K562 (cell line): ENCODE data around the gene DAGLA. TPM values are rescaled to one million over a fixed set of nuclear protein-coding genes. Genes with fewer than 3 reads are reported as not detected.
A peak's percentile ranks its signal among the peaks of the same experiment; 100 is the strongest.

Experiments
- AFF1 ChIP-seq, 2 experiments: fragments of 450-650 bp; IDR thresholded peaks; 2 replicates each; pipeline ENCODE4 v1.6.1; 2018; ENCODE audit warnings: mild to moderate bottlenecking in 2 of 2, low read depth in 1 of 2; ENCODE audit not compliant: partially characterized antibody in 2 of 2
- BCOR ChIP-seq: fragments of 450-650 bp; IDR thresholded peaks from 2 replicates; pipeline ENCODE4 v1.6.1; 2016
- DIDO1 ChIP-seq: fragments of 450-650 bp; IDR thresholded peaks from 2 replicates; pipeline ENCODE4 v1.6.1; 2016; ENCODE audit warnings: low read depth, missing biosample characterization, missing genetic modification characterization
- FOXJ3 ChIP-seq: sonication (generic); formaldehyde crosslinking; IDR thresholded peaks from 2 replicates; pipeline ENCODE4 v1.4.0; 2020; ENCODE audit warnings: mild to moderate bottlenecking, missing genetic modification reagents
- HEY1 ChIP-seq: fragments of 250-450 bp; sonication (Bioruptor Pico); IDR thresholded peaks from 2 replicates; pipeline ENCODE4 v1.5.0; 2020; ENCODE audit warnings: mild to moderate bottlenecking, moderate library complexity, borderline replicate concordance
- L3MBTL2 ChIP-seq: fragments of 450-650 bp; IDR thresholded peaks from 2 replicates; pipeline ENCODE4 v1.6.1; 2016; ENCODE audit warnings: mild to moderate bottlenecking, moderate library complexity
- LARP7 ChIP-seq: fragments of 450-650 bp; IDR thresholded peaks from 2 replicates; pipeline ENCODE4 v1.6.1; 2016
- MBD2 ChIP-seq: sonication (generic); IDR thresholded peaks from 2 replicates; pipeline ENCODE4 v1.6.1; 2016; ENCODE audit warnings: low read depth, borderline replicate concordance
- NFATC3 ChIP-seq: fragments of 450-650 bp; IDR thresholded peaks from 2 replicates; pipeline ENCODE4 v1.6.1; 2017; ENCODE audit warnings: mild to moderate bottlenecking
- RAD21 ChIP-seq, 2 experiments: fragments of 250-450 bp in 1 of 2; fragments of 450-650 bp in 1 of 2; sonication (Bioruptor Pico) in 1 of 2; formaldehyde crosslinking in 1 of 2; IDR thresholded peaks in 1 of 2; conservative IDR thresholded peaks in 1 of 2; 2 replicates each; pipeline versions ENCODE4 v1.4.0 to v1.8.0; 2020 to 2022; ENCODE audit warnings: mild to moderate bottlenecking in 2 of 2, moderate library complexity in 1 of 2
- RNF2 ChIP-seq: sonication (generic); IDR thresholded peaks from 2 replicates; pipeline ENCODE4 v1.6.1; 2016
- SAFB2 ChIP-seq: fragments of 200-400 bp; formaldehyde crosslinking; IDR thresholded peaks from 2 replicates; pipeline ENCODE4 v1.6.1; 2018; ENCODE audit warnings: borderline replicate concordance, low read length, low read depth, moderate library complexity; ENCODE audit not compliant: severe bottlenecking
- SNIP1 ChIP-seq: fragments of 450-650 bp; IDR thresholded peaks from 2 replicates; pipeline ENCODE4 v1.7.1; 2017; ENCODE audit warnings: low read depth, mild to moderate bottlenecking
- ZC3H11A ChIP-seq: IDR thresholded peaks from 2 replicates; pipeline ENCODE4 v1.6.1; 2012; ENCODE audit warnings: low read depth, low read length, improper control_type of control experiment
- ZNF121 ChIP-seq: sonication (generic); formaldehyde crosslinking; conservative IDR thresholded peaks from 2 replicates; pipeline ENCODE4 v1.8.0; 2022; ENCODE audit warnings: missing genetic modification reagents
- ZNF282 ChIP-seq: sonication (generic); formaldehyde crosslinking; IDR thresholded peaks from 2 replicates; pipeline ENCODE4 v1.8.1; 2023; ENCODE audit warnings: missing genetic modification reagents
- polyA plus RNA-seq, 8 experiments: library from polyadenylated mRNA; depleted of rRNA in 4 of 8; stranded (reverse) in 5 of 8; unstranded in 3 of 8; fragments of >200 nt; fragmentation: Nextera tagmentation in 2 of 8; fragmentation: Illumina TruSeq in 1 of 8; extraction: Ambion mirVana in 2 of 8; extraction: Trizol in 1 of 8; gene quantifications; 2 replicates each; pipeline versions ENCODE4 v1.2.1 to v1.2.3, GENCODE V29; 2011 to 2014; ENCODE audit warnings: inconsistent platforms in 1 of 8, missing spikeins in 1 of 8
- total RNA-seq, 7 experiments: library from RNA; depleted of rRNA in 6 of 7; stranded (reverse); fragments of >200 nt in 6 of 7; fragmentation: Illumina TruSeq in 2 of 7; extraction: Trizol in 2 of 7; gene quantifications; 2 replicates each; pipeline versions ENCODE4 v1.2.1 to v1.2.3, GENCODE V29; 2011 to 2021; ENCODE audit warnings: low replicate concordance in 1 of 7
- TF ChIP-seq, protein P1 (sequence below): IDR thresholded peaks from 2 replicates; pipeline ENCODE4 v1.6.1; 2014; ENCODE audit warnings: antibody characterized with exemption
- TF ChIP-seq, protein P2 (sequence below), 3 experiments: IDR thresholded peaks in 2 of 3; conservative IDR thresholded peaks in 1 of 3; 2 replicates each; pipeline ENCODE4 v1.5.1; 2011 to 2012; ENCODE audit warnings: low read length in 3 of 3, mild to moderate bottlenecking in 3 of 3, control low read depth in 2 of 3, improper control_type of control experiment in 1 of 3, inconsistent platforms in 1 of 3, low read depth in 1 of 3, mixed read lengths in 1 of 3, moderate library complexity in 1 of 3; ENCODE audit not compliant: insufficient read depth in 2 of 3

Gene DAGLA
- total and polyA plus RNA-seq, 9 of the 15 experiments (the other 6 are each of a cell fraction or from before 2014, with no cell fraction given): 0.03 to 0.16 (median 0.04) TPM; not detected in 4

GRCh38 chr11:61704838-61705237 lies 24.6 kb downstream of the DAGLA start (continued):
- TF ChIP-seq, protein P1, sequence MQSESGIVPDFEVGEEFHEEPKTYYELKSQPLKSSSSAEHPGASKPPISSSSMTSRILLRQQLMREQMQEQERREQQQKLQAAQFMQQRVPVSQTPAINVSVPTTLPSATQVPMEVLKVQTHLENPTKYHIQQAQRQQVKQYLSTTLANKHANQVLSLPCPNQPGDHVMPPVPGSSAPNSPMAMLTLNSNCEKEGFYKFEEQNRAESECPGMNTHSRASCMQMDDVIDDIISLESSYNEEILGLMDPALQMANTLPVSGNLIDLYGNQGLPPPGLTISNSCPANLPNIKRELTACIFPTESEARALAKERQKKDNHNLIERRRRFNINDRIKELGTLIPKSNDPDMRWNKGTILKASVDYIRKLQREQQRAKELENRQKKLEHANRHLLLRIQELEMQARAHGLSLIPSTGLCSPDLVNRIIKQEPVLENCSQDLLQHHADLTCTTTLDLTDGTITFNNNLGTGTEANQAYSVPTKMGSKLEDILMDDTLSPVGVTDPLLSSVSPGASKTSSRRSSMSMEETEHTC: no peak
- TF ChIP-seq LARP7: no peak
- no peak for TF ChIP-seq ZC3H11A
- no peak for TF ChIP-seq HEY1 (CRISPR knock-in tag)
- no peak for TF ChIP-seq ZNF121 (CRISPR knock-in tag)
- no peak for TF ChIP-seq RAD21 (CRISPR knock-in tag; conservative IDR thresholded peaks at IDR 0.05 in 1 of 2, IDR thresholded peaks at IDR 0.05 in 1 of 2)
- TF ChIP-seq NFATC3: peak; percentile 99
- TF ChIP-seq AFF1 (IDR thresholded peaks at IDR 0.05; ENCODE audit: low read depth in 1 of 2, partially characterized antibody in 2 of 2): peak in 1 of 2 experiments; percentile 48
- TF ChIP-seq ZNF282 (CRISPR knock-in tag): no peak
- no peak for TF ChIP-seq FOXJ3 (CRISPR knock-in tag)
- peak; percentile 61; the same call in 1 of the 2 replicates for TF ChIP-seq BCOR
- 0 out of 2 replicates have a peak, but pooled peaks have one; percentile 20 for TF ChIP-seq RNF2
- no peak for TF ChIP-seq DIDO1 (tag)
- TF ChIP-seq, protein P2, sequence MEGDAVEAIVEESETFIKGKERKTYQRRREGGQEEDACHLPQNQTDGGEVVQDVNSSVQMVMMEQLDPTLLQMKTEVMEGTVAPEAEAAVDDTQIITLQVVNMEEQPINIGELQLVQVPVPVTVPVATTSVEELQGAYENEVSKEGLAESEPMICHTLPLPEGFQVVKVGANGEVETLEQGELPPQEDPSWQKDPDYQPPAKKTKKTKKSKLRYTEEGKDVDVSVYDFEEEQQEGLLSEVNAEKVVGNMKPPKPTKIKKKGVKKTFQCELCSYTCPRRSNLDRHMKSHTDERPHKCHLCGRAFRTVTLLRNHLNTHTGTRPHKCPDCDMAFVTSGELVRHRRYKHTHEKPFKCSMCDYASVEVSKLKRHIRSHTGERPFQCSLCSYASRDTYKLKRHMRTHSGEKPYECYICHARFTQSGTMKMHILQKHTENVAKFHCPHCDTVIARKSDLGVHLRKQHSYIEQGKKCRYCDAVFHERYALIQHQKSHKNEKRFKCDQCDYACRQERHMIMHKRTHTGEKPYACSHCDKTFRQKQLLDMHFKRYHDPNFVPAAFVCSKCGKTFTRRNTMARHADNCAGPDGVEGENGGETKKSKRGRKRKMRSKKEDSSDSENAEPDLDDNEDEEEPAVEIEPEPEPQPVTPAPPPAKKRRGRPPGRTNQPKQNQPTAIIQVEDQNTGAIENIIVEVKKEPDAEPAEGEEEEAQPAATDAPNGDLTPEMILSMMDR (IDR thresholded peaks at IDR 0.05 in 2 of 3, conservative IDR thresholded peaks at IDR 0.05 in 1 of 3; ENCODE audit: insufficient read depth in 2 of 3, low read depth in 1 of 3, low read length in 3 of 3): no peak
- no peak for TF ChIP-seq MBD2
- TF ChIP-seq SAFB2: no peak
- TF ChIP-seq L3MBTL2: no peak
- TF ChIP-seq SNIP1: peak; percentile 88
- TF ChIP-seq, all 486 proteins: peak for 8
